ENCODE measurements around the gene CDHR5.

Gene CDHR5

DNA sequence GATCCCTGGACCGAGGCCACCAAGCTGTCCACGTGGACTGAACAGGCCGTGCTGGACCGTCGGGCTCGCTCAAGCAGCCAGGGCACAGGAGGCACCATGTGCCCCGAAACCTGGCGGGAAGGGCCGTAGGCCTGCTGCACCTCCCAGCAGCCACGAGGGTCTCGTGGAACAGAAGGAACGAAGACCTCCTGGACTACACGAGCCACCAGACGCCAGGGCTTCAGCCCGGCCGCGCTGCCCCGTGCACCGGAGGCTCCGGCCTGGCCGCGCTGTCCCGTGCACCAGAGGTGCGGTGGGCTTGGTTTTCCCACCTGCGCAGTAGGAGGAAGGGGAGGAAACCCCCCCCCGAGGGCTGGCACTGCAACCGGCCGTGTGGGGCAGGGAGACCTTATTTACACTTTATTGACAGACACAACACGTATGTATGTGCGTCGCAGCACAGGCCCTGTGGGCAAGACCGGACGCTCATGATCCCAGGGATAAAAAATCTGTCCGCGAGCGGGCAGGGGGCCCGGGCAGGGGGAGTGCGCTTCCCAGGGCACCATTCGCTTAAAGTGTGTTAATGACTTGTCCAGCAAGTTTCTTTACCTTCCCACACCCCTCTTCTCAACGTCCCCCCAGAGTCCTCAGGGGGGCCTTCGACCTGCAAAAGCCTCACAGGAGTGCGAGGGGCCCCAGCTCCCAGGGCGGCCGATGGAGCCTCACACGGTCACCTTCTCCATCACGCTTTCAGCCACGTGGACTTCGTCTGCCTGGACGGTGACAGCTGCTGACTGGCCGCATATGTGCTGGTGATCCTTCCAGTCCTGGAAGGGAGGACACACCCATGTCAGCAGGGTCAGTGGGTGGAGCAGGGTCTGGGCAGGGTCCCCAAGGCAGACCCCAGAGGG is 19.3 kb upstream of the CDHR5 start:
- no peak for DNase-seq

DNA sequence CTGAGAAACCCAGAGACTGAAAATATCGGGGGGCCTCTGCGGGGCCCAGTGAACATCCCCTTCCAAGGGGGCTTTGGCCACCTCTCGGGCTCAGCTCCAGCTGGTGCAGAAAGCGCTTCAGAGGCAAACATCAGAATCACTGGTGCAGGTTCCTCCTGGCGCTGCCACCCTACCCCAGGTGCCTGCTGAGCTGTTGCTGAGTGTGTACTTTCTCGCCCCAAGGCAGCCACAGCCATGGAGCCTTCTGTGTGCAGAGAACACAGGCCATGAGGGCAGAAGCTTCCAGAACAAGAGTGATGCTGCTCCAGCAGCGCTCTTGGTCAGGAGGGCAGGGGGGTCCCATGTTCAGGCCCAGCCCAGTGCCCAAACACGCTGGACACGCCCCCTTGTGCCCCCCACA is 18.6 kb upstream of the CDHR5 start:
- DNase-seq = no peak

DNA sequence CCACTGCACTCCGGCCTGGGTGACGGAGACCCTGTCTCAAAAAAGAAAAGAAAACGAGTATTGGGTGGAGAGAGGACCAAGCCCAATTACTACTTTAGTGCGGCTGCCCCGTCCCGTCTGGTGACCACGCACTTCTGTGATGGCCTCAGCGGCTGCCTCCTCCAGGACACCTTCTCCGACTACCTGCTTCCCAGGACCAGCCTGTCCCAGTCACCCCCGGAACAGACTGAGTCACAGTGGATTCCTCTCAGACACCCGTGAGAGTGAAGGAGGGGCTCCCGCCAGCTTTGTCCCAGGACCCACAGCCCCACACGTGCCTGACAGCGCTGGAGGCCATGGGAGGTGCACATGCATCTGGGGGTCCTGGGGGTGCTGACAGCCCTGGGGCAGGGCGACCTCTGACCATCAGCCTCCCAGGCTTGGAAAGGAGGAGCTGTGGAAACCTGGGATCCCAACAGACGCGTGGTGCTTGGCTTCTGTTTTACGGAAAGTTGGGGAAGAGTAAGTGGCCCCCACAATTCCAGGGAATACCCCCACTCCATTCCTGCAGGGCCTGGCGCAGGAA is 17.1 kb upstream of the CDHR5 start:
- no peak for DNase-seq

DNA sequence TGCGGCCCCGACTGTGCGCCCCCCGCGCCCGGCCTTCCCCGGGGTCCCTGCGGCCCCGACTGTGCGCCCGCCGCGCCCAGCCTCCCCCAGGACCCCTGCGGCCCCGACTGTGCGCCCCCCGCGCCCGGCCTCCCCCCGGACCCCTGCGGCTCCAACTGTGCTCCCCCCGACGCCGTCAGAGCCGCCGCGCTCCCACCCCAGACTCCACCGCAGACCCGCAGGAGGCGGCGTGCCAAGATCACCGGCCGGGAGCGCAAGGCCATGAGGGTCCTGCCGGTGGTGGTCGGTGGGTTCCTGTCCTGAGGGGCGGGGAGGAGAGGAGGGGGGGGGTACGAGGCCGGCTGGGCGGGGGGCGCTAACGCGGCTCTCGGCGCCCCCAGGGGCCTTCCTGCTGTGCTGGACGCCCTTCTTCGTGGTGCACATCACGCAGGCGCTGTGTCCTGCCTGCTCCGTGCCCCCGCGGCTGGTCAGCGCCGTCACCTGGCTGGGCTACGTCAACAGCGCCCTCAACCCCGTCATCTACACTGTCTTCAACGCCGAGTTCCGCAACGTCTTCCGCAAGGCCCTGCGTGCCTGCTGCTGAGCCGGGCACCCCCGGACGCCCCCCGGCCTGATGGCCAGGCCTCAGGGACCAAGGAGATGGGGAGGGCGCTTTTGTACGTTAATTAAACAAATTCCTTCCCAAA is 15.4 kb upstream of the CDHR5 start:
- no peak for DNase-seq

DNA sequence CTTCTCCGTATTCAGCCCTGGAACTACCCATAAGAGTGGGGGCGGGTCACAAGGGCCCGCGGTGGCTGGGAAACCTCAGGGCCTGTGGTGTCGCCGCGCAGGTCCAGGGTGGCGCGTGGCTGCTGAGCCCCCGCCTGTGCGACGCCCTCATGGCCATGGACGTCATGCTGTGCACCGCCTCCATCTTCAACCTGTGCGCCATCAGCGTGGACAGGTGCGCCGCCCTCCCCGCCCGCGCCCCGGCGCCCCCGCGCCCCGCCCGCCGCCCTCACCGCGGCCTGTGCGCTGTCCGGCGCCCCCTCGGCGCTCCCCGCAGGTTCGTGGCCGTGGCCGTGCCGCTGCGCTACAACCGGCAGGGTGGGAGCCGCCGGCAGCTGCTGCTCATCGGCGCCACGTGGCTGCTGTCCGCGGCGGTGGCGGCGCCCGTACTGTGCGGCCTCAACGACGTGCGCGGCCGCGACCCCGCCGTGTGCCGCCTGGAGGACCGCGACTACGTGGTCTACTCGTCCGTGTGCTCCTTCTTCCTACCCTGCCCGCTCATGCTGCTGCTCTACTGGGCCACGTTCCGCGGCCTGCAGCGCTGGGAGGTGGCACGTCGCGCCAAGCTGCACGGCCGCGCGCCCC is 14.7 kb upstream of the CDHR5 start:
- no peak for DNase-seq

DNA sequence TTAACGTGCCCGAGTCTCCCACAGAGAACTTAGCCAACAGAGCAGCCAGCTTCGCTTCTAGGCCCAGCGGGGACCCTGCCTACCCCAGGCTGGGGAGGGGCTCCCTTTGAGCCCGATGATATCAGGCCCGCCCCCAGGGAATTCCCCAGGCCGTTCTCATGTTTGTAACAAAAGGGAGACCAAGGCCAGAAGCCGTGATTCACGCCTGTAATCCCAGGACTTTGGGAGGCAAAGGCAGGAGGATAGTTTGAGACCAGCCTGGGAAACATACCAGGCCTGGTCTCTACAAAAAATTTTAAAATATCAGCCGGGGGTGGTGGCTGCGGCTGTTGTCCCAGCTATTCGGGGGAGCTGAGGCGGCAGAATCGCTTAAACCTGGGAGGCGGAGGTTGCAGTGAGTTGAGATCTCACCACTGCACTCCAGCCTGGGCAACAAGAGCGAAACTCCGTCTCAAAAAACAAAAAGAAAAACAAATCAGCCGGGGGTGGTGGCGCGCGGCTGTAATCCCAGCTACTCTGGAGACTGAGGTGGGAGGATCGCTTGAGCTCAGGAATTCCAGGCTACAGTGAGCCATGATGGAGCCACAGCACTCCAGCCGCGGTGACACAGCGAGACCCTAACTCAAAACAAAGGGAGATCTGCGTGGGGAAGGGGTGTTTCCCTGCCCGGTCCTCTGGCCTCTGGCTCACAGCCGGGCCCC is 14.0 kb upstream of the CDHR5 start:
- DNase-seq = no peak

DNA sequence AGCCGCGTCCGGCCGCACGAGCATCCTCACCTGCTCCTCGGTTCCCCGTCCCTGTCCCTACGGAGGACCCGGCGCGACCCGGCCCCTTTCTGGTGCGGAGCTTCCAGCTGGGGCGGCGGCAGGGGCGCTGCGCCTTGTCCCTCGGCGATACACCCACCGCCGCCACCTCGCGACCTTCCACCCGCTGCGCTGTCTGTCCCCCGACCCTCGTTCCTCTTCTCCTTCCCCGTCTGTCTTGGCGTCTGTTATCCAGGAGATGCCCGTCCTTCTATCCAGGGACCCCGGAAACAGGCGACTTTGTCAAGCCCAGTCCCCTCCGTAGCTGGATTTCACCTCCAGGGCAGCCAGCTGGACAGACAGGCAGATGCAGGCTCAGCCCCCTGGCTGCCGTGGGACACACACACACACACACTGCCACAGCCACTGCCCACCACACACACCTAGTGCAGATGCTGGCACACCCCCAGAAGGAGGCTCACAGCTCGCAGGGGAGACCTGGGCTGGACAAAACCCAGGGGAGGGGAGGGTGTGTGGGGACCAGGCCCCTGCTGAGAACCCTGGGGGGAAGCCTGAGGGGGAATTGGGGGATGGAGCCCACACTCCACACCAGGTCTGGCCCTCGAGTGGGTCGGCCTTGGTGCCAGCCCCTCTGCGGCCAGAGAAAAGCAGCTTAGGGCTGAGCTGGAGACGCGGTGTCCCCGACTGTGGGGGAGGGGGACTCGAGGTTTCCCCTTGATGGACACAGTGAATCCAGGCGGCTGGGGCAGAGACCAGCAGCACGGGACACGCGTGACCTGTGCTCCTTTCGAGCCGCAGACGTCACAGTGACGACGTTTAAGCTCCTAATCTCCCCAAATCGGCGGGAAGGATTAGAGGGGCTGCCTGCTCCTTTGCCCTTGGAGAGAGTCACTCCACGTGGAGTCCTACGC is 13.1 kb upstream of the CDHR5 start:
- DNase-seq = no peak

DNA sequence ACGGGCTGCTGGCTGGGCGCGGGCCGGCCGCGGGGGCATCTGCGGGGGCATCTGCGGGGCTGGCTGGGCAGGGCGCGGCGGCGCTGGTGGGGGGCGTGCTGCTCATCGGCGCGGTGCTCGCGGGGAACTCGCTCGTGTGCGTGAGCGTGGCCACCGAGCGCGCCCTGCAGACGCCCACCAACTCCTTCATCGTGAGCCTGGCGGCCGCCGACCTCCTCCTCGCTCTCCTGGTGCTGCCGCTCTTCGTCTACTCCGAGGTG is 12.5 kb upstream of the CDHR5 start:
- no peak for DNase-seq

DNA sequence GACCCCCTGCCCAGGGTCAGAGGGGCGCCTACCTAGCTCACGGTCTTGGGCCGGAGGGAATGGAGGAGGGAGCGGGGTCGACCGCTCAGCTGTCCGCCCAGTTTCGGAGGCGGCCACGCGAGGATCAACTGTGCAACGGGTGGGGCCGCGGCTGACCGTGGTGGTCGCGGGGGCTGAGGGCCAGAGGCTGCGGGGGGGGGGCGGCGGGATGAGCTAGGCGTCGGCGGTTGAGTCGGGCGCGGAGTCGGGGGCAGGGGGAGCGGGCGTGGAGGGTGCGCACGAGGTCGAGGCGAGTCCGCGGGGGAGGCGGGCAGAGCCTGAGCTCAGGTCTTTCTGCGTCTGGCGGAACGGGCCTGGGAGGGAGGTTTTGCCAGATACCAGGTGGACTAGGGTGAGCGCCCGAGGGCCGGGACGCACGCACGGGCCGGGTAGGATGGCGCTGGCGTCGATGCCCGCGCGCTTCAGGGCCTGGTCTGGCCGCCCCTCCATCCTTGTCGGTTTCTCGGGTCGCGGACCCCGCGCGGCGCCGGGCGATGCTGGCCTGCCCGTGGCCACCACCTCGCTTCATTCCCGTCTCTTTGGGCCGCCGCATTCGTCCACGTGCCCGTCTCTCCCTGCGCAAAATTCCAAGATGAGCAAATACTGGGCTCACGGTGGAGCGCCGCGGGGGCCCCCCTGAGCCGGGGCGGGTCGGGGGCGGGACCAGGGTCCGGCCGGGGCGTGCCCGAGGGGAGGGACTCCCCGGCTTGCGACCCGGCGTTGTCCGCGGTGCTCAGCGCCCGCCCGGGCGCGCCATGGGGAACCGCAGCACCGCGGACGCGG is 12.0 kb upstream of the CDHR5 start, which contains the start of gene DRD4:
DRD4 (plus strand) TSS at position 759 of the 822 bp plus-strand sequence; CDS start at position 795, 36 bp downstream.
- DNase-seq = no peak

DNA sequence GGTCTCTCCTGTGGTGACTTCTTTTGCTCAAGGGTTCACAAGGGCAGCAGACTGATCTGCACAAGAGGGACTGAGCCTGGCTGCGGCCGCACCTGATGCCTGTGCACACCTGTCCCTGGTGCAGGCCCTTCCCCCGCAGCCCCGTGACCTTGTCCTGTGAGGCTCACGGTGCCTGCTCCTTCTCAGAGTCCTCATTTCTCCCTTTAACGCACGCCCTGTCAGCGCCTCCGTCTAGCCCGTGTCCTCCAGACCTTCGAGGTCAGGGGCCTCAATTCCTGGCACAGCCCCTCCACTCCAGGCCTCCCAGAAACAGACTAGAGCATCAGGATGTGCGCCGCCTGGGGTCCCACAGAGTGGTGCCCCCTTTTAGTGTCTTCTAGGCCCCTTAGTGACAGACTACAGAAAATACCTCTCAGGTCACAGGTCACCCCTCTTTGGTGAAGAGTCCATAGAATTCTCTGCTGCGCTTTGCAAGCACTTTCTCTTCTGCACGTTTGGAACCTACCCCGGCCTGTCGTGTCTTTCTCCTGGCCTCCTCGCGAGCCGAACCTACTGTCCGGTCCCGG is 11.3 kb upstream of the CDHR5 start:
- no peak for DNase-seq

DNA sequence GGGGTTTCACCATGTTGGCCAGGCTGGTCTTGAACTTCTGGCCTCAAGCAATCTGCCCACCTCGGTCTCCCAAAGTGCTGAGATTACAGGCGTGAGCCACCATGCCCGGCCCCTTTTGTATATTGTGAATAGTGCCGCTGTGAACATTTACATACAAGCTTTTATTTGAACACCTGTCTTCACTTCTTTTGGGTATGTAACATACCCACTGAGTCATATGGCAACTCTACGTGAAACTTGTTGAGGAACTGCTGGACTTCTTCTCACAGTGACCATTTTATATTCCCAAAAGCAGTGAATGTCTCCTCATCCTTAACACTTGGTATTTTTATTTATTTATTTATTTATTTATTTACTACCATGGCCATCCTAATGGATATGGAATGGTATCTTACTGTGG is 6.1 kb upstream of the CDHR5 start:
- DNase-seq = no peak

DNA sequence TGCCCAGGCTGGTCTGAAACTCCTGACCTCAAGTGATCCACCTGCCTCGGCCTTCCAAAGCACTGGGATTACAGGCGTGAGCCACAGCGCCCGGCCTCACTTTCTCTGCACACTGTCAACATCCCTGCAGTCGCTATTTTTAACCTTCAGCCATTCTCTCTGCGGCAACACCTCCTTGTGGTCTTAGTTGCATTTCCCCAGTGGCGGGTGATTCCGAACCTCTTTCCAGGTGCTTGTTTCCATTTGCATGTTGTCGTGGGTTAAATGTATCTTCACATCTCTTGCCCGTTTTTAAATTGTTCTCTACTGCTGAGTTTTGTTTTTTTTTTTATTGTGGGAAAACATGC is 4.5 kb upstream of the CDHR5 start:
- DNase-seq = no peak

DNA sequence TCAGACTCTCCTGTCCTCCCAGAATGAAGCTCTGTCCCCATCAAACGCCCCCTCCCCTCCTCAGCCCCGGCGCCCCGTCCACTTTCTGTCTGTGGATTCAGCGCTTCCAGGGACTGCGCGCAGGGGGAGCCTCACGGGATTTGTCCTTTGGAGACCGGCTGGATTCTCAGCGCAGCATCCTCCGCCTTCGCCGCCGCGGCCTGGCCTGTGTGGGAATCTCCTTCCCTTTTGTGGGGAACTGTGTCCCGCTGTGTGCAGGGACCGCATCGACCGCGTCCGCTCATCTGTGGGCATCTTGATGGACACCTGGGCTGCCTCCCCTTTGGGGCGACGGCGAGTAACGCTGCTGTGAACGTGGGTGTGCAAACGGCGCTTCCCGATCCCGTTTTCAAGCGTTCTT is 3.3 kb upstream of the CDHR5 start:
- DNase-seq = no peak

DNA sequence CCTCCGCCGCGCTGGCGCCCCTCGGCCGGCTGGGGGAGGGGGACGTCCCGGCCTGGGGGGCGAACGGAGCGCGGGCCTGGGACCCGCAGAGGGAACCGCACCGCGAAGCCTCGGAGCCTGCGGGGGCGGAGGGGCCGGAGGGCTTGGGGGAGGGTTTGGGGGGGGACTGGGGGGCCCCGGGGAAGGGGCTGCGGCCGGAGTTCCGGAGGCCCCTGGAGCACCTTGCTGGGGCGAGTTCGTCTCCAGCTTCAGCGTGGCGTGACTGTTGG is 2.5 kb upstream of the CDHR5 start:
- no peak for DNase-seq

DNA sequence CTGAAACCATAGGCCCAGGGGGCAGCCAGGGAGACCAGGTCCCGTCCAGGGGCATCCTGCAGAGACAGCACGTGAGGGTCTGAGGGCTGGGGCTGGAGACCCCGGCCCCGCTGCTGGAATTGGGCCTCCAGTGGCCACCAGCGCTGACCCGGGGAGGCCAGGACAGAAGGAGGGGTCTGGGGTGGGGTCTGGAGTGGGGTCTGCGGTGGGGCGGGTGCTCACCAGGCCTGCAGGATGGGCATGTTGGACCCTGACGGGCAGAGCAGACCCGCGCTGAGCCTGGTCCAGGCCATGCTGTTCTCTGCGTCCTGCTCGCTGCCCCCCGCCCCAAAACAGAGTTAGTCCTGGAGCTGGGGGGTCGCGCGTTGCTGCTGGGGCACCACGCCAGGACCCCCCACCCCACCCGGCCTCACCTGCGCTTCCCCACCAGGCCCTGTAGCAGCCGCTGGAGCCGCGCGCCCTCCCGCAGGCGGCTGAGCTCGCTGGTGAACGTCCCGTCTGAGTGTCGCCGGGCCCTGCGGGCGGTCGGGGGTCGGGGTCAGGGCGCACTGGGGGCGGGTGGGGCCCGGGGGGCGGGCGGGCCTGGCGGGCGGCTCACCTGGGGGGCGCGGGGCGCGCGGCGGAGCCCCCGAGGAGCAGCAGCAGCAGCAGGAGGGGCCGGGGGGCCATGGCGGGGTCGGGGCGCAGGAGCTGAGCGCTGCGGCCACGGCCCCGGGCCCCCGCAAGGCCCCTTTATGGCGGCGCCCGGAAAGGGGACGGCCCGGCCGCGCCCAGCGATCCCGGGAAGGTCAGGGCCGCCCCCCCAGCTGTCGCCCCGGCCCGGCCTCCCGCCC is 1.9 kb upstream of the CDHR5 start, which contains the start of gene SCT:
SCT (minus strand) TSS at position 707 of the 833 bp plus-strand sequence; CDS start at position 669, 38 bp downstream.
- no peak for DNase-seq

DNA sequence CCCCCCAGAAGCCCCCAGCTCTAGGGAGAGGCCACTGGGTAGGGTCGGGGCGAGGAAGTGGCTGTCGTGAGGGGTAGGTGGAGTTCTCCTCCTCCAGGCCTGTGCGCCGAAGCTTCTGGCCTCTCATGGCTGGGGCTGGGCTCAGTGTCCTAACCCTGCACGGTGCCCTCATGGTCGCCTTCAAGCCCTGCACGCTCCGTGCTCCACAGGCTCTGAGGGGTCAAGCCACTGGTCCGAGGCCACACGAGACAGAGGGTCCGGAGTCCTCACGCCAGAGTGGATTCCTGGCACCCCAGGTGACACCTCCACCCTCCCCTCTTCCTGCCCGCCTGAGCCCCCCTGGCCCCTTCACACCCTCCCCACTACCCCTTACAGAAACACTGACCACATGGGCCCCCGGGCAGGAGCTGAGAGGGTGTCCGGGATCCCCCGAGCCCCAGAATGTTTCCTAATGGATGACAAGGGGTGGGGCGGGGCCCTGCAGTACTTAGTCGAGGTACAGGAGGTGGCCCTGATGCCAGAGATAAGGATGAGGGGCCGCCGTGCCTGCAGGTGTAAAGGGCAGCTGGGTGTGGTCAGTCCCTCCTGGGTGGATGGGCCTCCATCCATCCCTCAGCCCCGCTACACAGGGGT is 997 bp upstream of the CDHR5 start:
- DNase-seq = no peak

DNA sequence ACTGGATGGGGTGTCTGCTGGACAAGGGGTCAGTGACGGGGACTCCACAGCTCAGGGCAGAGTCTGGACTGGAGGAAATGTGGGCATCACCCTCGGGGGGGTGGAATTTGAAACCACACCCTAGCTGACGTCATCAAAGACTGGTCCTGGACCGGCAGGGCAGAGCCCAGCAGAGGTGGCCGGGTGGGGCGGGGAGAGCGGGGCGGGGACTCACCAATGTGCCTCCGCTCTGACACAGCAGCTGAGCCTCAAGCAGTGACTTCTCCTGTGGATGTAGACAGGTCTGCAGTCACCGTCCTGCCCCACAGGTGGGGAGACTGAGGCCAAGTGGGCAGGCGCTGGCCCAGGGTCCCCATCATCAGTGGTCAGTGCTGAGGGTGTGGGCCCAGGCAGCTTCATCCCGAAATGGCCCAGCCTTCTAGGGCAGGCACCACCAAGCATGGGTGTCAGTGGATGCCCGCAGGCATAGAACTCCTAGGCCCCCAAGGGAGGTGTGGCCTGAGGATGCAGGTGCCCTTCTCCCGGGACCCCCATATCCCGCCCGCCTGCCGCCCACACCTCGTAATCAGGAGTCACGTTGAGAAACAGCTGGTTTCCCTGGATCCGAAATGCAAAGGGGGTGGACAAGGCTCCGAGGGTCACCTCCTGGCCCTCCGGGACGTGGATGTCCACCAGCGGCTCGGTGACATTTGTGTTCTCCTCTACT is 603 bp downstream of the CDHR5 start:
- DNase-seq = no peak

DNA sequence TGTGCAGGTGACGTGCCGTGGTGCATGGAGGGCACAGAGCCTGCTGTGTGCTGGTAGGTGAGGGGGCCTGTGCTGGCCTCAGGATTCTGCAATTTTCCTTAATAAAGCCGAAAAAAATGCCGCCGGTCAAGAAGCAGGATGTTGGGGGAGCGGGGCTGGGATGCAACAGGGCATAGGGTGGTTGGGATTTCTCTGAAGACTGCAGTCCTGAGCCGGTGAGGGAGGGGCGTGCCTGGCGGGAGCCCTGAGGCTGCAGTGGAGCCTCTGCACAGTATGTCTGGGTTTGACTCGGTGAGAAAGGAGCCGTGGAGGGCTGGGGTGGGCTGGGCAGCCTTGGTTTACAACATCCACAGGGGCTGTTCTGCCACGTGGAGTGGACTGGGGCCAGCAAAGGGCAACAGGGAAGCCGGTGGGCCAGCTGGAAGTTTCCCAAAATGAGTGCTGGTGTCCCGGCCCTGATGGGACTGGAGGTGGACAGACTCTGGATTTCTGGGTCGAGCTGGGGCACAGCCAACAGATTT is 1.3 kb downstream of the CDHR5 start:
- no peak for DNase-seq

DNA sequence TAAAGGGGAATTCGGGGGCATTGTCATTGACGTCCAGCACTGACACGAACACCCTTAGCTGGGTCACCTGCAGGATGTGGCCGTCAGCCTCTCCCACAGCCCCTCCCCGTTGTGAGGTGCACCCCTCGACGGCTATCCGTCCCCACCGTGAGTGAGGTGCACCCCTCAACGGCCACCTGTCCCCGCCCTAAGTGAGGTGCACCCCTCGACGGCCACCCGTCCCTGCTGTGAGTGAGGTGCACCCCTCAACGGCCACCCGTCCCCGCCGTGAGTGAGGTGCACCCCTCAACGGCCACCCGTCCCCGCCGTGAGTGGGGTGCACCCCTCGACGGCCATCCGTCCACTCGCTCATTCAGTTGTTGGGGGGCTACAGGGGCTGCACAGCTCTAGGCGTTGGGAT is 2.9 kb downstream of the CDHR5 start:
- DNase-seq = no peak
